Stimulated activated CD4-positive, alpha-beta T cell treated with anti-CD3 and anti-CD28 coated beads, Interleukin-4, amount 100 ng/mL, for 48 hours (primary cell): ENCODE measurements around the gene CEMIP2.
"Not testable (repeated sequence)": the region's sequence is repeated elsewhere in the genome, so short reads cannot be mapped to it uniquely, and the experiment has no call there.

ENCODE experiments used
- DNase-seq, 2 donors: peaks; one replicate each; pipeline ENCODE4 v3.0.0-alpha.2; 2020; ENCODE audit warnings: low read depth in 2 of 2

CEMIP2 gene

GRCh38 chr9:71680189-71680980, 87.9 kb downstream of the CEMIP2 start:
- DNase-seq, result no peak

DNA sequence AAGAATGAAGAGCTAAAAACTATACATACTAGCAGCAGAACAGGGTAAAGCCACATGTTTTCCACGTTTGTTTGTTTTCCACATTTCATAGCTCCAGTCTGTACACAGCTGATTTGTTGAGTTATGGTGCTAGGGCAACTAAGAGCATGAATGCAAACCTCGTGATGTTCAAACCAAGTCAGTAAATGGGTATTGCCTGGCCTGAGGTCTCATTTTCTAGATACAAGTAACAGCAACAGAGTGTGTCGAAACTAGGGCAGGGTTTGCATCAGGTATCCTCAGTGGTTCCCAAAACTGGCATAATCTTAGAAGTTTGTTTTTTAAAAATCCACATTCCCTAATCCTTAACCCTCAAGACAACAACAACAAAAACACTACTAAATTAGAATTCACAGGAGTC, 89.3 kb downstream of the CEMIP2 start:
- DNase-seq, result no peak

- no peak for DNase-seq
These were observed 91.1 kb downstream of the CEMIP2 start for GRCh38 chr9:71677209-71677608.

GRCh38 chr9:71676460-71676859, 91.9 kb downstream of the CEMIP2 start:
- no peak for DNase-seq

DNA sequence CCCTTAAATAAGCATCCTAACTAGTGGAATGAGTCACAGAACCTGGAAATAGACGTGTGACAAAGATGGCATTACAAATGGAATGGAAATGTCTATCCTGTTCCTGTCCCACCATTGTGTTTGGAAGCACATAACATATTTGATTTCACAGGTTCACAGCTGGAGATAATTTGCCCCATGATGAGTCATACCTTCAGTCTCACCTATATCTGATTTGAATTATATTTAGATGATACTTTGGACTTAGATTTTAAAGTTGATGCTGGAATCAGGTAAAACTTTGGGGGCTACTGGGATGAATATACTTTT, 92.5 kb downstream of the CEMIP2 start:
- DNase-seq, result no peak

DNA sequence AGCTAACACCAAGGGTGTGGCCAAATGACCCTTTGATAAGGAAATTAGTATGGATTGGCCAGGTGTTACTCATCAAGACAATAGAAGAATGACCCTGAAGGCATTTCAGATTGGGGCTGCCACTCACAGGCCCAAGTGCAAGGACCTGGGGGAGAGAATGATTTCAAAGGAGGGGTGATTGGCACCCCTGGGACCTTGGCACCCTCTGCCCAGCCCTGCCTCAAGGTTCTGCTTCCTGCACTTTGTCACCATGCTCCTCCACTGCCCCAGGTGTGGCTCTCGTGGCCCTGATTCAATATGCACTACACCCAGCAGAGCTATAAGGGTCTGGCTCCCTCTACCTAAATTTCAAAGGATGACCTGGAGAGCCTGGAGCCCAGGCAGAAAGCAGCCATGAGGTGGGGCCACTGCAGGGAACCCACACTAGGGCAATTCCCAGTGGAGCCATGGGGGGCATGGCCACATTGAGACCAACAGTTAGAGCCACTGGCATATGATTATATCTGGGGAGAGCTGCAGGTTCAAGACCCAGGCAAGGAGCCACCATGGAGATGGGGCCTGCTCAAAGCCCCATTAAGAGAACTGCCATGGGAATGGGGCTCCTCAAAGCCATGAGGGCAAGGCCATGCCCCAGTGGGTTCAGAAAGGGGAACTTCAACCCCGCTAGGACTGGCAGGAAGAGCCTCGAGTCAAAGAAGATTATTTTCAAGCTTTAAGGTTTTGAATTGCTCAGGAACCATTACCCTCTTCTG, 93.0 kb downstream of the CEMIP2 start:
- no peak for DNase-seq

DNA sequence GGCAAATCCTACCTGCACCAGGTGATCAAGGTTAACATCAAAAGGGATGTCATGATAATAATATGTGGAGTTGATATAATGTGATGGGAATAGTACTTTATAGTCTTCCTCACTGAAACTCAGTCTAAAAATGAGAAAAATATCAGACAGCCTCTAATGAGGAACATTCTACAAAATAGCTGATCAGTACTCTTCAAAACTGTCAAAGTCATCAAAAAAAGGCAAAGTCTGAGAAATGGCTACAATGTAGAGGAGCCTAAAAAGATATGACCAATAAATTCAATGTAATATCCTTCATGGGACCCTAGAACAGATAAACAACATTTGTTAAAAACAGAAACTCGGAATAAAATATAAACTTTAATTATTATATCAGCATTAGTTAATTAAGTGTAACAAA, 95.7 kb downstream of the CEMIP2 start:
- DNase-seq, result no peak

- no peak for DNase-seq
These were observed 97.0 kb downstream of the CEMIP2 start for GRCh38 chr9:71671289-71671688.

- DNase-seq, result no peak
These were observed 98.2 kb downstream of the CEMIP2 start for GRCh38 chr9:71670121-71670520.

GRCh38 chr9:71669284-71669995, 98.9 kb downstream of the CEMIP2 start:
- DNase-seq, result no peak

DNA sequence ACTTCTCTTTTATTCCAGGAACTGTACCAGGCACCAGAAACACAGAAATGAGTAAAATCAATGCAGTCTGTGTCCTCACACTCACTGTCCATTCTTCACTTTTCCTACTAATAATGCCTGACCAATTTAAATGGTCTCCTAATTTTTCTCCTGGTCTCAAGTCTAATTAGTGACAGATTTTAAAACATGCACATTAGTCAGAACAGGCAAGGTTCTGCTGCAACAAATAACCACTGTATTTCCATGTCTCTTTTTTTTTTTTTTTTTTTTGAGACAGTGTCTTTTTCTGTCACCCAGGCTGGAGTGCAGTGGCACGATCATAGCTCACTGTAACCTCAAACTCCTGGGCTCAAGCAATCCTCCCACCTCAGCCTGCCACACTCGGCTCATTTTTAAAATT, 99.6 kb downstream of the CEMIP2 start:
- no peak for DNase-seq

GRCh38 chr9:71665247-71665646, 103.1 kb downstream of the CEMIP2 start:
- DNase-seq, result no peak

- DNase-seq, result no peak
These were observed 103.7 kb downstream of the CEMIP2 start for GRCh38 chr9:71664566-71664965.

DNA sequence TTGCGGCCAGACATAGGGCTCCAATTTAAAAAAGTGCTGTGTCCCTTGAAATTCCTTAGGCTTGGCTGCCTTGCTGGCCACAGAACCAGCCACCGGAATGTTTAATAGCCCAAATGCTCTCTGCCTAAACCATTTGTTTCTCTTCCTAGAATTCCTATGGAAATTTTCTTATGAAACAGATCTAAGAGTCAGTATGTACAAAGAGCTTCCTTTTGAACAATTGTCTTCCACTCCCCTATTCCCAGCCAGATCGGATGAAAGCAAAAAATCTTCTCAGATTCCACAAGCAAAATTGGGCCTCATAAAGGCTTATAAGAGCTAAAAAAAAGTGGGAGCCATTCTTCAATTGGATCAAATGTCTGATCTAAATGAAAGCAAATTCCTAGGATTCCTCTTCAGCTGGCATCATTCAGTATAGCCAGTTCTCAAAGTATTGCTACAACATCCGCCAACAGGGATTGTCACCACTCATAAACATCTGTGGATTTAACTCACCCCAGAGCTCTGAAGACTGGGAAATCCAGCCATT, 104.3 kb downstream of the CEMIP2 start:
- DNase-seq, result no peak

GRCh38 chr9:71663216-71663615, 105.1 kb downstream of the CEMIP2 start:
- DNase-seq, result no peak

GRCh38 chr9:71662082-71662481, 106.2 kb downstream of the CEMIP2 start:
- no peak for DNase-seq

DNA sequence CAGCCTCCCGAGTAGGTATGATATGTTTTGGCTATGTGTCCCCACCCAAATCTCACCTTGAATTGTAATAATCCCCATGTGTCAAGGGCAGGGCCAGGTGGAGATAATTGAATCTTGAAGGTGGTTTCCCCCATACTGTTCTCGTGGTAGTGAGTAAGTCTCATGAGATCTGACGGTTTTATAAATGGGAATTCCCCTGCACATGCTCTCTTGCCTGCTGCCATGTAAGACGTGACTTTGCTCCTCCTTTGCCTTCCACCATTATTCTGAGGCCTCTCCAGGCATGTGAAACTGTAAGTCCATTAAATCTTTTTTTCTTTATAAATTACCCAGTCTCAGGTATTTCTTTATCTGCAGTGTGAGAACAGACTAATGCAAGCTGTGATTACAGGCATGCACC, 111.0 kb downstream of the CEMIP2 start:
- DNase-seq, result not testable (repeated sequence)

- no peak for DNase-seq
These were observed 111.8 kb downstream of the CEMIP2 start for GRCh38 chr9:71656496-71656895.

DNA sequence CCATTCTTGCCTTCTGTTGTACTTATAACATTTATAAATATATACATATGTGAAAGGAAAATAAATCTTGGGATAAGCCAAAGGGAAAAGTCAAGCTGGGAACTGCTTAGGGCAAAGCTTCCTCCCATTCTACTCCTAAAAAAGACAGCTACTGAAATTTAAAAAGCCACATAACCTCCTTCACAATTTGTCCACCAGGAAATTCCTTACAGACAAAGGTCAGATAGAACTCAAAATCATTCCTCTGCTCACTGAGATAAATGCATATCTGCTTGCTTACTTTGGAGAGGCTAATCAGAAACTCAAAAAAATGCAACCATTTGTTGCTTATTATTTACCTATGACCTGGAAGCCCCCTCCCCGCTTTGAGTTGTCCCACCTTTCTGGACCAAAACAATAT, 112.5 kb downstream of the CEMIP2 start:
- no peak for DNase-seq

- DNase-seq, result no peak
These were observed 113.2 kb downstream of the CEMIP2 start for GRCh38 chr9:71655141-71655540.

DNA sequence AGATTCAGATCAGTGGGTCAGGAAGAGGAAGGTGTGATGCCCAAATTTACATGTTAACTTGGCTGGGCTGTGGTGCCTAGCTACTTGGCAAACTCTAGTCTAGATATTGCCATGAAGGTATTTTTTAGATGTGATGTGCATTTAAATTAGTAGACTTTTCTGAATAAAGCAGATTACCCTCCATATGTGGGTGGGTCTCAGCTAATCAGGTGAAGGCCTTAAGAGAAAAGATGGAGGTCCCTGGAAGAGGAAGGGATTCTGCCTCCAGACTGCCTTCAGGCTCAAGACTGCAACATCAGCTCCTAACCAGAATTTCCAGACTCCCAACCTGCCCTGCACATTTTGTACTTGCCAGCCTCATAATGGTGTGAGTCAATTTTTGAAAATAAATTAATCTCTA, 115.8 kb downstream of the CEMIP2 start:
- DNase-seq, result no peak

DNA sequence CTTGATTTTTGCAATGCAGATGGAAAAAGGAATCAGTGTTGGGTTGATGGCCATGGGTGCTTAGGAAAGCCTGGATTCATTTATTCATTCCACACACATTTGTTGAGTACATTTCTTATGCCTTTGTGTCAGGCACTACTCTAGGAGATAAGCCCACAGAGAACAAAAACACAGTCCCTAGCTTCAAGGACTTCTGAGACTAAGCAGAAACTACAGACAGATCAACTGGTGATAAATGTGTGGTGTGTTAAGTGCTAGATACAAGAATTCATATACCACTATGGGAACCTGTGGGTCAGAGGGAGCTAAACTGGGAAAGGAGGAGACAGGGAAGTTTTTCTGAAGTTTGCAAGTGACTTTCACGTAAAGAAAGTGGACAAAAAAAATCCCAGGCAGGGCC, 119.9 kb downstream of the CEMIP2 start:
- DNase-seq, result no peak
